GM18505 (cell line): Measurements from ENCODE around the gene KCNJ12.

Experiments used
- ATAC-seq: cut with Tn5 transposase; IDR thresholded peaks from one replicate; pipeline ENCODE4 v1.9.1; 2021; ENCODE audit not compliant: unreplicated experiment
- POLR2A ChIP-seq: IDR thresholded peaks from 4 replicates; pipeline ENCODE4 v1.6.1; 2011; ENCODE audit warnings: borderline replicate concordance; ENCODE audit not compliant: insufficient read depth, insufficient read length; ENCODE audit errors: extremely low read depth

Gene KCNJ12

DNA sequence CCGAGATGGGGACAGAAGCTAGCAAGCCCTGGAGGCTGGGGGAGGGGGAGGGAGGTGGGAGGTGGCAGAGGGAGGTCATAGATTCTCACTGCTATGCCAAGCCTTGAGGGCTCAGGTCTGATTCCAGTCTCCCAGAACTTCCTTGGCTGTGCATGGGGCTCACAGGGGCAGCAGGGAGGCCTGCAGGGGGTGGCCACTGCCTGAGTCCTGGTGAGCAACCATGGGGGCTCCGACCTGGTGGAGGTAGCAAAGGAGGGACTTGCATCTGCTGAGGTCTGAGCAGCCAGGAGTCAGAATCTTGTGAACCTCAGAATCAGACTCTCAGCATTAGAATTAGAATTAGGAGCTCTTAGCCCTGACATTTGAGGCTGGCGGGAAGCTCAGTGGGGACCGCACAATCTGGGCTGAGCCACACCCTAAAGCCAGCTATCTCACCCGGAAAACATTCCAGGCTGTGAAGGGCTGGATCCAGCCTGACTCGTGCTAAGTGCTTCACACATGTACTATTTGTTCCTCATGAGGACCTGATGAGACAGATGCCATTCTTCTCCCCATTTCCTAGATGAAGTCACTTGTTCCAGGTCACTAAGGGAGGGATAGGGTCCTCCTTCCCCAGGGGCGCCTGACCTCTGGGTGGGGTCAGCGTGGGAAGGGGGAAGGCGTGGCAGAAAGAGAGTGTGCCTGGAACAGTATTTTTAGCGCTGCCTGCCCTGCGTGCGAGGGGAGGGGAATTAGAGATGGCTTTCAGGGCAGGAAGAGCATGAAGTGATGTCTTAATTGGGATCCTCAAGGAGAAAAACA, 17.3 kb upstream of the KCNJ12 start:
- ATAC-seq: no peak
- no peak for TF ChIP-seq POLR2A

DNA sequence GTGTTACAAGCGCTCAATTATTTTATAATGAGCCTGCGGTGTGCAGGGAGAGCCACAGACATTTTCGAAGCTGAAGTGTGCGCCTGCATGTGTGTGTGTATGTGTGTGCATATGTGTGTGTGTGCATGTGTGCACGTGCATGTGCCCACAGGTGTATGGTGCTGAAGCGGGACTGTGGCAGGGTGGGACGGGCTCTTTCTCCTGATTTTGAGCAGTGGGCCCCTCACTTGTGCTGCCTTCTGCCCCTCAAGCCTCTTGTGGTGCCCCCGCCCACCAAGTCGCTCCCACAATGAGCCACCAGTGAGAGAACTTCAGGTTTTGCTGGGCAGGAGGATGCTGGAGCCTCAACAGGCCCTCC, 16.7 kb upstream of the KCNJ12 start:
- ATAC-seq: no peak
- no peak for TF ChIP-seq POLR2A

DNA sequence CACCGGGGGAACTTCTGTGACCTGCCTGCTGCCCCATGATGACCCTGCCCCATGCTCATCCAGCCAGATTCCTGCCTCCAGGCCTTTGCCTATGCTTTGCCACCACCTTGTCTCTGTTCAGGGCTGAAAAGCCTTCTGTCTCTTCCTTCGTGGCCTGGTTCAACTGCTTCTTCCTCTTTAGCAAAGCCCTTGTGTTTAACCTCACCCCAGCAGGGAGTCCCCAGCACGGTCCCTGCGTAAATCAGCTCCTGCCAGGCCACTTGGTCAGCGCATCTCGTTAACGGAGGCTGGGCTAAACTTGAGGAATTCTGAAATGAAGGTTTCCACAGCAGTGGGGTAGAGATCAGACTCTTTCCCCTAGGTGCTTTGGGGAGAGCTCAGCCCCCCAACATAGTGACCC, 16.1 kb upstream of the KCNJ12 start:
- no peak for TF ChIP-seq POLR2A
- no peak for ATAC-seq

DNA sequence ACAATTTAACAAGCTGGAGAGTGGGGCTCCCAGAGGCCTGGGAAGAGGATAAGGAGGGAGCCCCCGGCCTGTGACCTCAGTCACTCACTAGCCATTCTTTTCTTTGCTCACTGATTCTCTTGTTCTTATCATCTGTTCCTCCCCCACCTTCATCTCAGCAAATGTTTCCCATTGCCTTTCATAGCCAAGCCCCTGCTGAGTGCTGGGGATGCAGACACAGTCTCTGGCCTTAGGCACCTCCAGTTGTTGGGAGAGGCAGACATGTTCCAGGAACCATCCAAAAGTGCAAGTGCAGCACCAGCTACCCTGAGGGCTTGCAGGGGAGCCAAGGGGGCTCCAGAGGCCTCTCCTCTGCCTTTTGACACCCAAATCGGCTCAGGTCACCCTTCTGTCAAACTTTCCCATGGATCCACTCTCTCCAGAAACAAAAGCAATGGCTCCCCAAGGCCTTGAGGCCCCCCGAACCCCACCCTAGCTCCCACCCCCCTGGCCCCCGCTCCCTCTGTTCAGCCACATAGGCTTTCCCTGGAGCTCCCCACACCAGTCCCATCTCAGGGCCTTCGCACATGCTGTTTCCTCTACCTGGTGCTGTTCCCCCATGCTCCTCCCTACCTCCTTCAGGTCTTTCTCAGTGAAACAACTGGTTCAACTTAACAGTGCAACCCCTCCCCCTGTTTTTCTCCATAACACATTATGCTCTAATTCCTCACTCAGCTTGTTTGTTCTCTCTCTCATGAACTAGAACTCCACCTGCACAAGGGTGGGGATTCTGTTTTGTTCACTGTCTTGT, 14.9 kb upstream of the KCNJ12 start:
- no peak for TF ChIP-seq POLR2A
- no peak for ATAC-seq

DNA sequence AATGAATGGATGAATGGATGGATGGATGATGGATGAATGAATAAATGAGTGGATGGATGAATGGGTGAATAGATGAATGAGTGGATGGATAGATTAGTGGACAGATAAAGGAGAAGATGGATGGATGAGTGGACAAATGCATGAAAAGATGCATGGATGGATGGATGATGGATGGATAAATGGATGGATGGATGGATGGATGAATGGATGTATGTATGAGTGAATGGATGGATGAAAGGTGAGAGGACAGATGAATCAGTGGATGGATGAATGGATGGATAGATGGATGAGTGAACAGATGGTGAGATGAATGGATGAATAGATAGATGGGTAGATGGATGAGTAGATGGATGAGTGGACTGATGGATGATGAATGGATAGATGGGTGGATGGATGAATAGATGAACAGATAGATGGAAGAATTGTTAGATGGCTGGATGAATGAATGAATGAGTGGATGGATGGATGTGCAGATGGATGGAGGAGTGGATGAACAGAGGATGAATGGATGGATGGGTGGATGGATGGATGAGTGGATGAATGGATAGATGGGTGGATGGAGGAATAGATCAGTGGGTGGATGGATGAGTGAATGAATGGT, 13.7 kb upstream of the KCNJ12 start:
- ATAC-seq: no peak

DNA sequence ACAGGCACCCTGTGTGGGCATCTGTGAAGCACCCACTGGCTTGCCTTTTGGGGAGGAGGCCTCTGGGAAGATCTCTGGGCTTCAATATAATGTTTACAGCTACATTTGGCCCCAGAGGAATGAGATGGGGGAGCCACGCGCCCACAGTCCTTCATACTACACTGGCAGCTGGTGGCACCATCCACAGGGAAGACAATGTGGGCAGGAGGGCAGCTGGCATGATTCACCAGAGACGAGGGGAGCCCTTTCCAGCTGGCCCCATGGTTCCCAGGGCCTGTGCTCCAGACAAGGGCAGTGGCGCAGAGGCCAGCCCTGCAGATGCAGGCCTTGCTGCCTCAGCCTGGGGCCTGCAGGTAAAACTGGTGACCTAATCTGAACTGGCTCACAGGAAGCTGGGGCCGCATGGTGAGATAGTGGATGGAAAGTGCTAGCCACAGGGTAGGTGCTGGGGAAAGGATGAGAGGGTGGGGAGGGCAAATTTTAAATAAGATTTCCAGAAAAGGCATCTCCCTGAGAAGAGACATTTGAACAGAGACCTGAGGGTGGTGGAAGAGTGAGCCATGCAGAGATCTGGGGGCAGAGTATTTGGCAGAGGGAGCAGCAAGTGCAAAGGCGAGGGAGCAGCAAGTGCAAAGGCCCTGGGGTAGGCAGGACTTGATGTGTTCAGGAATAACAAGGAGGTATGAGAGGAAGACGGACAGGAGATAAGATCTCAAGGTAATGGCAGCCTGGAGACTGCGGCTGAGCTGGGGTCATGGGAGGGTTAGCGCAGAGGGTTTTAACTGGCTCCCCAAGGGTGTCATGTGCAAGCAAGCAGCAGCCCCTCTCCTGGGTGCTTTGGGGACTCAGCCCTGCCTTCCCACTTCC, 12.1 kb upstream of the KCNJ12 start:
- TF ChIP-seq POLR2A: no peak
- no peak for ATAC-seq

More for the DNA sequence above, 13.7 kb upstream of the KCNJ12 start:
- no peak for TF ChIP-seq POLR2A

DNA sequence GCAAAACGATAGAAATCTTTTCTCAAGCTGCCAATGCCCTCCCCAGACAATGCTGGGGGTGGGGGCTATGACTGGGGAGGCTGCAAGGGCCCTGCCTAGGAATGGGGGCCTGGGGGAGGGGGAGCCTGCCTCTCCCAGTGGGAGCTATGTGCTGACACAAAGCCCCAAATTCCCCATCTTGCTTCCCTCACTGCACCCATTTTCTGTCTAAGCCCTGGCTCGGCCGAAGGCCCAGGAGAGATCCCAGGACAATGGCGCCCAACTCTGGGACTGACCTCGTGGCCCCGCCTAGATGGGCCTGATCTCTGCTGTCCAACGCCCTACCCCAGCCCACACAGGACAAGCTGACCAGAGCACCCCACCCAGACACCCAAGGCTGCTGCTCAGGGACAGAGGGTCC, 11.1 kb upstream of the KCNJ12 start:
- ATAC-seq: no peak
- no peak for TF ChIP-seq POLR2A

DNA sequence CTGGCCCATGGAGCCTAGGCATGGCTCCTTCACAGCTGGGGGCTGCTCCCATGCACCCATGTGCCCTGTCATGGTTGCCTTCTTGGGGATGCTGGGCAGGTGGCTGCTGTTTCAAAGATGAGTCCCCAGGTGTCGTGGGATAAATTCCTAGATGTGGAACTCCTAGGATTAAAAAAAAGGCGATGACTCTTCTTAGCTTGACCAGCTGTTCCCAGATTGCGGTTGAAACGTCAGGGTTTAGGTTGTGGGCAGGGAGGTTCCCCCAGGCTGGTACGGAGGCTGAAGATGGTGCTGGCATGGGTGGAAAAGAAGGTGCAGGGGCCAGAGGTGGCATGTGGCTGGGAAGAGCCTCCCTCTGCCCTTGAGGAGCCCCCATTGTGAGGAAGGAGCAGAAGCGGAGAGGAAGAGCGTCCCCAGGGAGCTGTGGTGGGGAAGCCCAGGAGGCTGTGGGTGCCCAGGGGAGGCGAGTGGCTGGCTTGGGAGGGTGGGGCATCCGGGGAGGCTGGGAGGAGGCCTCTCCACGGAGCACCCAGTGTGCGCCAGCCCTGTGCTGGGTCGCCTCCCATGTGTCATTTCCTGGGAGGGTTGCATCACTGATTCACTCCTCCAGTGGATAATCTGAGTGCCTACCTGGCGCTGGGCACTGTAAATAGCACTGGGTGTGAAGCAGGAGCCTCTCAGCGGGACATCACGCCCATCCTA, 7.5 kb upstream of the KCNJ12 start:
- TF ChIP-seq POLR2A: no peak
- no peak for ATAC-seq

DNA sequence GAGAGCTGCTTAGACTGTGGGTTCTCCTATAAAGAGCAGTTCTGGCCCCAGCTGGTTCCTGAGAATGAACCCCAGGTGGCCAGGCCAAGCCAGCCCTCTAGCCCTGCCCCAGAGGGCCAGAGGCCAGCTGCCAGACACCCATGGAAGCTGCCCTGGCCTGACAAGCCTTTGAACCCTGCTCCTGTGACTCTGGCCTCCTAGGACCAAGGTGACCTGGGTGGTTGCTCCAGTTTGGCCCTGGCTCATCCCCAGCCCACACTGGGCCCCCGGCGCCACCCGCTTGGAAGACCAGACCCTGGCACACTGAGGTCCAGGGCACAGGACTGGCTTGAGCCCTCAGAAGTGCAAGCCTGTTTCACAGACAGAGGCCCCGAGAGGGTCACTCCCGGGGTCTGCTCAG, 6.8 kb upstream of the KCNJ12 start:
- no peak for TF ChIP-seq POLR2A
- no peak for ATAC-seq

DNA sequence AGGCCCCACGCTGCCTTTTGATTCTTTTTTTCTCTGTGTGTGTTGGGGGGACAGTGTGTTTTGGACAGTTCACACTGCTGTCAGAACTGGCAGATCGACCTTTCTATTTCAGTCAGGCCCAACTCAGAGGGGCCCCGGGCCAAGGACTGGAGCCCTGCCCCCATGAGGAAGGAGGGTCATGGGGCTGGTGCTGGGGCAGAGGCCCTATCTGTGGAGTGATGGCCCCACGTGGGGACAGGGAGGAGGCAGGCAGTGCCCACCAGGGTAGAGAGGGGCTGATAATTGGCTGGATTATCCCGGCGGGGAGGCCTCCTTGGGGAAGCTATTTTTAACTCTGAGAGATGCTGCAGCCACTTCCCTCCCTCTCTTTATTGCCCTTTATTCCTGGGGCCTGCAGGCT, 5.7 kb upstream of the KCNJ12 start:
- TF ChIP-seq POLR2A: no peak
- ATAC-seq: no peak

DNA sequence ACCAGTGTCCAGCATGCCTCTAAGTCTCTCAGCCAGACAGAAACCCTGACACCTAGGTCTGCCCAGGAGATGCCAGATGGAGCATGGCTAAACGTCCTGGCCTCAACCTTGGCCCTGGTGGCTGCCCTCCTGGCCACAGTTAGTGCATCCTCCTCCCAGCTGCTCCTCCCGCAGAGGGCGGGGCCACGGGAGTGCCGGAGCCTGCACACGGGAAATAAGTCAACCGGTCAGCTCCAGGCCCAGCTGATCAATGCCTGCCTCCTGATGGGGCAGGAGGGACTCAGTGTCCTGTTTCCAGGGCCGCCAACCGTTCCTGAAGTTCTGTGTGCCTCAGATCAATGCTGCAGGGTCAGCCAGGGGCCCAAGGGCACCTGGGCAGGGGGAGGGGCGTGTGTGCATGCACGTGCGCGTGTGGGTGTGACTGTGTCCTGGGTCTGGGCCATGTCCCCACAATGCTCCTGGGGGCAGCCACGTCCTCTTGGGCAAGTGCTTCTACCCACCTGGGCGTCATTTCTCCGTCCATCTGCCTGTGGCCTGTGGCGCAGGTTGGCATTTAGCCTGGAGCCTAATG, 4.6 kb upstream of the KCNJ12 start:
- no peak for TF ChIP-seq POLR2A
- no peak for ATAC-seq

DNA sequence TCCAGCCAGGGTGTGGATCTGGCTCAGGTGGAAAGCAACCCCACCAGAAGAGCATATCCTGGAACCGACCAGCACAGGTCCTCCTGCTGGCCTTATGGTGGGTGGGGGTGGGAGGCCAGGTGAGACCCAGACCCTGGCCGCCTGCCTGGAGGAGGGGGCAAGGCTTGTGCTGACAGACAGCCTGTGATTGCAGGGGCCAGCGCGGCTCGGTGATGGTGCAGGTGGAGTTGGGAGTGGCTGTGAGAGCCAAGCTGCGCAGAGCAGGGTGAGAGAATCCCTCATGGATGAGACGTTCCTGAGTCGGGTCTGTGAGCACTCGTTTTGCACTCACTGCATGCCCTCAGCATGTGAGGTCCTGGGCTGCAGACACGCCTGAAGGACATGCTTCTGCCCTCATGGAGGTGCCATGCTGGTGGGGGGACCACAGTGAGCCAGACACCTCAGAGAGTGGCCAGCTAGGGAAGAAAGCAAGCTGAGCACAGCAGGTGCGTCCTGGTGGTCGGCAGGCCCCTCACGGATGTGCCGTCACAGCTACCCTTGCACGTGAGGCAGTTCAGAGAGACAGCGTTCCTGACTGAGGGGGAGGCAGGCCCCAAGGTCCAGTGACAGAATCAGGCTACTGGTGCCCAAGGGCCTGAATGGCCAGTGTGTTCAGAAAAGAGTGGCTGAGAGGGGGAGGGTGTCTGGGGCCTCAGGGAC, 3.8 kb upstream of the KCNJ12 start:
- ATAC-seq: no peak
- no peak for TF ChIP-seq POLR2A
